ENCODE results near the gene SERPIND1. TPM values are rescaled to one million over a fixed set of nuclear protein-coding genes. Genes with fewer than 3 reads are reported as not detected.
A peak's percentile ranks its signal among the peaks of the same experiment; 100 is the strongest.

The SERPIND1 gene
- total RNA-seq, 2 experiments from 2014 or later: not detected

GRCh38 chr22:20749453-20749852 lies 24.5 kb upstream of the SERPIND1 start:
- Mint-ChIP-seq H3K4me1 (ENCODE audit: low read depth) (peaks cover 8% of the 10 kb centered on the region), H3K9me3 (ENCODE audit: insufficient read depth) (no peaks in the 10 kb centered on the region), H3K27me3 (ENCODE audit: low read depth) (no peaks in the 10 kb centered on the region), H3K4me3 (no peak overlapping the region), H3K27ac (peak overlapping the region; percentile 27), H3K36me3 (ENCODE audit: low read depth) (peaks cover 24% of the 10 kb centered on the region)
- ChIA-PET POLR2A (no interaction called here), CTCF (interaction anchor here (1.0 to 3.1 kb wide), 2 partner anchors 8 to 15 kb away, joined by 4 to 18 read pairs; no protein-coding TSS in a partner anchor)
- DNase-seq: no peak
- no peak for ATAC-seq

DNA sequence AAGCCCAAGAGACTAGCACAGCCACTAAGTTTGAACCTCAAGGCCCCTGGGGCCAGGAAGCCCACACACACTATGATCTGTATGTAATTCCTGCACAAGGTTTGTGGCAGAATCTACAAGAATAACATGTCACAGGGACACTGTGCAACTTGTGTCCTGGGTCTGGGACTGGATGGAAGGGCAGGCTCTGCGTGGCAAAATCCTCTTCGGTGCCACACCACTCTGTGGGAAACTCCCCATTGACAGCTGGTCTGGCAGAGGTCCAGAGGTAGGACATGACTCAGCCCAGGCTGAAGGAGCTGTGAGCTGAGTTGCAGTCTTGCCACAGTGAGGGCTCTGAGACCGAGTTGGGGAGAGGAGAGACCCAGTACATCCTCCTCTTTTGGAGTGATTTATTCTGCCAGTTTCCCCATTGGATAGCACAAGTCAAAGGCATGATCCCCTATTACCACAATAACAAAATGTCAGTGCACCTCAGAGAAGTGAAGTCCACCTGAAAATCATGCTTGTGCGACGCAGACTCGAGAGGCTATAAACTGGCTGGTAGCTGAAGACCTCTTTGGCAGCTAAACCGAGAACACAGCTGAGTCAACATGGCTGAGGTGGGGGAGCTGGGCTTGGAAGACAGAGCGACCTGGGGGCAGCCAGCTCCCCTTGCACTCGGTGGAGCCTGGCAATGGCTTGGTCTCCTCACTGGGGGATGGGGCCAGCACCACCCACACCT lies 23.3 kb upstream of the SERPIND1 start:
- H3K4me1 Mint-ChIP-seq (ENCODE audit: low read depth): peaks cover 8% of the 10 kb centered on the region
- no peaks in the 10 kb centered on the region for H3K9me3 Mint-ChIP-seq (ENCODE audit: insufficient read depth)
- ChIA-PET POLR2A (no interaction called here), CTCF (interaction anchor here (3.1 kb wide), 1 partner anchor 9 kb away, joined by 18 read pairs; no protein-coding TSS in a partner anchor)
- no peak overlapping the region for H3K4me3 Mint-ChIP-seq
- ATAC-seq (no peak), DNase-seq (no peak)
- H3K36me3 Mint-ChIP-seq (ENCODE audit: low read depth): peaks cover 20% of the 10 kb centered on the region
- peak overlapping the region; percentile 33 for H3K27ac Mint-ChIP-seq
- no peaks in the 10 kb centered on the region for H3K27me3 Mint-ChIP-seq (ENCODE audit: low read depth)

DNA sequence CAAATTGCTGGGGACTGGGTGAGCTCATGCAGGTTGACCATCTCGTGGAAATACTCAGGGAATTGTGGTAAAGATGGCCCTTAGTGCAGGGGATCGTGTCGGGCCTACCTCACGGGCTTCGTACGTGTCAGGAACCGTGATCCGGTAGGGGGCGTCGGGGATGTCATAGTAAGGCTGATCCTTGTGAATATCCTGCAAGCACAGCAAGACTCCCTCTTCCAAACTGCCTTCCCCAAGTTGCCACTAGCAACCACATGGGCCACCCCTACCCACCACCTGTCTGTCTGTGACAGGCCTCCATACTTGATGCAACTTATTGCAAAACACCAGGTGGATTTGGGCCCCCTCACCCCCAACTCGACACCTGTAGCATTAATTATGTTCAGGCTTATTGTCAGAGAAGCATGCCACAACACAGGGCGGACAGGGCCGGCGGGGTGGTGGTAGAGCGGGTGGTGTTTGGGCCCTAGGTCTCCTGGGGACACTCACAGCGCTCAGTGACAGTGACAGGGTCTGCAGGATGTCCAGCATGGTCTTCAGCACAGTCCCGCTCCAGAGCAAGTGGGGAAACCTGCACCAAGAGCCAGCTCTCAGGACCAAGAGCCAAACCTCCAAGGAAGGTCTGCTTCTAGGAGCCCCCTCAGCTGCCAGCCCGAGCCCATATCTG lies 22.6 kb upstream of the SERPIND1 start:
- CTCF ChIA-PET: interaction anchor here (3.1 kb wide), 1 partner anchor 10 kb away, joined by 18 read pairs; no protein-coding TSS in a partner anchor
- Mint-ChIP-seq H3K36me3 (ENCODE audit: low read depth) (peaks cover 22% of the 10 kb centered on the region), H3K4me1 (ENCODE audit: low read depth) (peaks cover 8% of the 10 kb centered on the region), H3K27ac (no peak overlapping the region), H3K9me3 (ENCODE audit: insufficient read depth) (no peaks in the 10 kb centered on the region), H3K27me3 (ENCODE audit: low read depth) (no peaks in the 10 kb centered on the region), H3K4me3 (no peak overlapping the region)
- DNase-seq: no peak
- no peak for ATAC-seq
- POLR2A ChIA-PET: no interaction called here

DNA sequence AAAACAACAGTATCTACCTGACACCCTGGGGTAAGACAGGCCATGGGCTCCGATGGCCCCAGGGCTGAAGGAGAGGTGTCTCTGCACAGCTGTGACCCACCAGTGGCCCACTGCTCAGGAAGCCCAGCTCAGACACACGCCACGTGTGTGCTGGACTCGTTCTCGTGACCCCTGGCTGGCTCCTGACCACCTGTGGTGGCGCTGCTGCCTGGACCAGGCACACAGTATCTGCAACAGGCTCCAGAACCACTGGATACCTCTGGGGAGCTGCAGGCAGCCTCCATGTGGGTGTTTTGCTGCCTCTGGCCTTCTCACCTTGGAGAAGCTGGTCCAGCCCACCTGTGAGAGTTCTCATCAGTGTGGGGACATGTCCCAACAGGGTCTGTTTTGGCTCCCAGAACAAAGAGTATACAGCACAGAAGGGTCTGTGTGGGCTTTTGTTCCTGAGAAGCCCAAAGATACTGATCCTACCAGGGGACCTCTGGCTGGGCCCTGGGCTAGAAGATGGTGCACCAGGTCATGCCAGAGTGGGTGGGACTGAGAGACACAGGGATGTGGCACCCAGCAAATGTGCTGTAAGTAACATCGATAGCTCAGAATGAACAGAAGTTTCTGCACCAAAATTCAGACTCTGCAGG lies 21.7 kb upstream of the SERPIND1 start:
- Mint-ChIP-seq H3K4me1 (ENCODE audit: low read depth) (peaks cover 8% of the 10 kb centered on the region), H3K36me3 (ENCODE audit: low read depth) (peaks cover 15% of the 10 kb centered on the region), H3K9me3 (ENCODE audit: insufficient read depth) (no peaks in the 10 kb centered on the region), H3K27ac (no peak overlapping the region), H3K4me3 (no peak overlapping the region), H3K27me3 (ENCODE audit: low read depth) (no peaks in the 10 kb centered on the region)
- DNase-seq (no peak), ATAC-seq (no peak)
- ChIA-PET CTCF (interaction anchor here (3.1 kb wide), 1 partner anchor 11 kb away, joined by 18 read pairs; no protein-coding TSS in a partner anchor), POLR2A (interaction anchor here (0.6 kb wide), 1 partner anchor 152 kb away, joined by 3 read pairs; no protein-coding TSS in a partner anchor)

DNA sequence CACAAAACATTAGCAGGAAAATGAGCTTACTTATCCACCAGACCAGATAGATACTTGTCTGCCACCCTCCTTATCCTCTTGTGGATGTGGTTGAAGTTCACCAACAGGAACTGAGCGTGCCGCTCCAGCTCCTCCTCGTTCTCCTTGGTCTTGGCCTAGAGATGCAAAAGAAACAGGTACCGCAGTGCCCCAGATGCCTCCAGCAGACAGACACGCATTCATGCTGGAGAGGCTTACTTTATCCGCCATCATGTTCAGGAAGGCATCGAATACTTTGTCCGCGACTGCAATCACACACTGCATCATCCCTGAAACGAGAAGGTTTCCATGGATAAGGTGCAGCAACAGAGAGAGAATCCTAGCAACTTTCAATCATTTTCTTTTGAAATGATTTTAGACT lies 21.0 kb upstream of the SERPIND1 start:
- H3K4me3 Mint-ChIP-seq: no peak overlapping the region
- ChIA-PET CTCF (interaction anchor here (3.1 kb wide), 1 partner anchor 11 kb away, joined by 18 read pairs; no protein-coding TSS in a partner anchor), POLR2A (no interaction called here)
- no peaks in the 10 kb centered on the region for H3K9me3 Mint-ChIP-seq (ENCODE audit: insufficient read depth)
- no peaks in the 10 kb centered on the region for H3K27me3 Mint-ChIP-seq (ENCODE audit: low read depth)
- H3K4me1 Mint-ChIP-seq (ENCODE audit: low read depth): peaks cover 8% of the 10 kb centered on the region
- DNase-seq (no peak), ATAC-seq (no peak)
- no peak overlapping the region for H3K27ac Mint-ChIP-seq
- peaks cover 15% of the 10 kb centered on the region for H3K36me3 Mint-ChIP-seq (ENCODE audit: low read depth)

- ChIA-PET CTCF (interaction anchor here (1.8 to 3.1 kb wide), 2 partner anchors 15 to 27 kb away, joined by 7 to 12 read pairs; no protein-coding TSS in a partner anchor), POLR2A (interaction anchor here (0.6 kb wide), 1 partner anchor 1058 kb away, joined by 7 read pairs; no protein-coding TSS in a partner anchor)
- ATAC-seq (no peak), DNase-seq (no peak)
- Mint-ChIP-seq H3K4me3 (no peak overlapping the region), H3K27me3 (ENCODE audit: low read depth) (no peaks in the 10 kb centered on the region), H3K4me1 (ENCODE audit: low read depth) (no peaks in the 10 kb centered on the region), H3K36me3 (ENCODE audit: low read depth) (peaks cover 17% of the 10 kb centered on the region), H3K27ac (no peak overlapping the region), H3K9me3 (ENCODE audit: insufficient read depth) (no peaks in the 10 kb centered on the region)
These were observed 17.1 kb upstream of the SERPIND1 start for GRCh38 chr22:20756846-20757245.

DNA sequence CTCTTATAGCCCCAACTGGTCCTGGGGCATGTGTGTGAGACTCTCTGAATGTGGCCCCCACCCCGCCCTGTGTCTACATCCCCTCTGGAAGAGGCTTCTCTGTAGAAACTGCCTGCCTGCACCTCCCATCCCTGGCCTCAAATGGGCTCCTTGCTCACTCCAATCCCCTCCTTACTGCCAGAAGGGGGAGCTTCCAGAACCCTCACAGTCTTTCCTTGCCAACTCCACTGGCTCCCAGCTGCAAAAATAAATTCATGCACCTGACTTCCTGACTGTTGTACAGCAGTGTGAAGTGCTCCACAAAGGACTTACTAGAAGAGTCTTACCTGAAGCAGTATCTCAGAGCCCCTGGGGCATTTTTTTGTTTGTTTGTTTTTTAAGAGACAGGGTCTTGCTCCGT lies 15.2 kb upstream of the SERPIND1 start:
- no peaks in the 10 kb centered on the region for H3K4me1 Mint-ChIP-seq (ENCODE audit: low read depth)
- no peak overlapping the region for H3K4me3 Mint-ChIP-seq
- peaks cover 21% of the 10 kb centered on the region for H3K36me3 Mint-ChIP-seq (ENCODE audit: low read depth)
- ChIA-PET CTCF (interaction anchor here (3.1 kb wide), 1 partner anchor 17 kb away, joined by 12 read pairs; no protein-coding TSS in a partner anchor), POLR2A (interaction anchor here (0.5 kb wide), 1 partner anchor 1696 kb away, joined by 3 read pairs; no protein-coding TSS in a partner anchor)
- DNase-seq: no peak
- no peak overlapping the region for H3K27ac Mint-ChIP-seq
- H3K27me3 Mint-ChIP-seq (ENCODE audit: low read depth): no peaks in the 10 kb centered on the region
- ATAC-seq: no peak
- no peaks in the 10 kb centered on the region for H3K9me3 Mint-ChIP-seq (ENCODE audit: insufficient read depth)

DNA sequence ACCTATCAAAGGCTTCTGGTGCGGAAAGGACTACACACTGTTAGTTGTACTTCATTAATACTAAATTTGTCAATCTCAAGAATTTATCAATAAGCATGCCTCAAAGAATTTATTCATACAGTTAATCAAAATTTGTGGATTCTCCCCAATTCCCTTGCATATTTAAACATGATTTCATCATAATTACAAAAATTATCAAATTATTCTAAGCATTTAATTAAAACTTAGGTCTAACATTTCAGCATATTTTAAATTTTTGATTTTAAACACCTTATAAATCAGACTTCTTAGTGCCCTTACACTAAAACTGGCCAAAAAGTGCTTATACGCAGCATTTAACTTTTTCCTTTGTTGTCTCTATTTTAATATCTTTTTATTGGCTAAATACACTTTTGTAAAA lies 13.8 kb upstream of the SERPIND1 start:
- ChIA-PET CTCF (no interaction called here), POLR2A (no interaction called here)
- Mint-ChIP-seq H3K27me3 (ENCODE audit: low read depth) (no peaks in the 10 kb centered on the region), H3K36me3 (ENCODE audit: low read depth) (peaks cover 29% of the 10 kb centered on the region), H3K9me3 (ENCODE audit: insufficient read depth) (no peaks in the 10 kb centered on the region), H3K4me1 (ENCODE audit: low read depth) (no peaks in the 10 kb centered on the region), H3K27ac (no peak overlapping the region), H3K4me3 (no peak overlapping the region)
- no peak for ATAC-seq
- no peak for DNase-seq

GRCh38 chr22:20761536-20761935 lies 12.4 kb upstream of the SERPIND1 start:
- Mint-ChIP-seq H3K9me3 (ENCODE audit: insufficient read depth) (no peaks in the 10 kb centered on the region), H3K27ac (no peak overlapping the region), H3K4me1 (ENCODE audit: low read depth) (no peaks in the 10 kb centered on the region), H3K27me3 (ENCODE audit: low read depth) (no peaks in the 10 kb centered on the region), H3K36me3 (ENCODE audit: low read depth) (peaks cover 26% of the 10 kb centered on the region), H3K4me3 (no peak overlapping the region)
- CTCF ChIA-PET: interaction anchor here (1.3 kb wide), 1 partner anchor 23 kb away, joined by 4 read pairs; no protein-coding TSS in a partner anchor
- POLR2A ChIA-PET: interaction anchor here (0.6 kb wide), 1 partner anchor 18 kb away, joined by 3 read pairs; no protein-coding TSS in a partner anchor
- ATAC-seq (no peak), DNase-seq (no peak)

DNA sequence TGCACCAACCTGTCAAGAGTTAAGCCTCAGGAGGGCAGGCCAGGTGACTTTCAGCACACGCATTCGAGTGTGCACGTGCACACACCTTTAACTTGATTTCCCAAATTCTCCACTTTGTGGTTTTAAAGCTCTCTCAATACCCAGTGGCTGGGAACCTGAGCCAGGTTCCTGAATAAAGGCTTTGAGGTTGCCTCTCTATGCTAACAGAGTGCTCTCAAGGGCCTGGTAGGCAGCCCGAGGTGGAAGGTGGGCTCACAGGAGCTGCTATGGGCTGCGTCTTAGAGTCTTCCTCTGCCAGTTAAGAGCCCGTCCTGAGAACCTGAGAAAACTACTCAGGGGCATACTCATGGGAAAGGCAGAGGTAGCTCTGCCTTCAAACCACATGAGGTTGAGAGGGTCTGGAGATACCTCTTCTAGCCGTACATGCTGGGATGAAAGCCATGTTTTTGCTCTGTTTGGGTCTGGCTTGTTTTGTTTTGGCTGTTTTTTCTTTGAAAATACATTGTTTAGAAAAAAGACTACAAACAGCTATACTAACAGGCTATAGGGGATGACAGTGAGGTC lies 11.6 kb upstream of the SERPIND1 start:
- ATAC-seq: no peak
- no peaks in the 10 kb centered on the region for H3K27me3 Mint-ChIP-seq (ENCODE audit: low read depth)
- no peak overlapping the region for H3K4me3 Mint-ChIP-seq
- no peaks in the 10 kb centered on the region for H3K4me1 Mint-ChIP-seq (ENCODE audit: low read depth)
- ChIA-PET POLR2A (no interaction called here), CTCF (interaction anchor here (1.0 kb wide), 1 partner anchor 21 kb away, joined by 4 read pairs; no protein-coding TSS in a partner anchor)
- DNase-seq: no peak
- H3K27ac Mint-ChIP-seq: no peak overlapping the region
- H3K36me3 Mint-ChIP-seq (ENCODE audit: low read depth): peaks cover 24% of the 10 kb centered on the region
- no peaks in the 10 kb centered on the region for H3K9me3 Mint-ChIP-seq (ENCODE audit: insufficient read depth)

- DNase-seq: no peak
- CTCF ChIA-PET: interaction anchor here (1.1 to 1.6 kb wide), 3 partner anchors 15 to 21 kb away, joined by 3 to 4 read pairs (median 3); no protein-coding TSS in a partner anchor
- no peak for ATAC-seq
- no peak overlapping the region for H3K27ac Mint-ChIP-seq
- H3K36me3 Mint-ChIP-seq (ENCODE audit: low read depth): peaks cover 20% of the 10 kb centered on the region
- POLR2A ChIA-PET: no interaction called here
- no peaks in the 10 kb centered on the region for H3K9me3 Mint-ChIP-seq (ENCODE audit: insufficient read depth)
- H3K4me3 Mint-ChIP-seq: no peak overlapping the region
- peaks cover 7% of the 10 kb centered on the region for H3K4me1 Mint-ChIP-seq (ENCODE audit: low read depth)
- H3K27me3 Mint-ChIP-seq (ENCODE audit: low read depth): no peaks in the 10 kb centered on the region
These were observed 10.1 kb upstream of the SERPIND1 start for GRCh38 chr22:20763630-20764470.
